Endothelial cell of umbilical vein (primary cell): ENCODE data around the gene FATE1.

Source experiments
- EZH2 ChIP-seq: IDR thresholded peaks from 2 replicates; pipeline ENCODE4 v1.6.1; 2012; ENCODE audit warnings: borderline replicate concordance, low read depth, mild to moderate bottlenecking, moderate library complexity, low read length, inconsistent platforms; ENCODE audit not compliant: severe bottlenecking
- GATA2 ChIP-seq: IDR thresholded peaks from 2 replicates; pipeline ENCODE4 v1.7.0; 2011; ENCODE audit warnings: low read depth, mild to moderate bottlenecking, moderate library complexity, mixed read lengths, low read length; ENCODE audit not compliant: insufficient read length, insufficient read depth
- POLR2A ChIP-seq: IDR thresholded peaks from 2 replicates; pipeline ENCODE4 v1.6.1; 2012; ENCODE audit warnings: low read depth, mild to moderate bottlenecking, control low read depth, low read length
- POLR2AphosphoS5 ChIP-seq: IDR thresholded peaks from 2 replicates; pipeline ENCODE4 v1.6.1; 2012; ENCODE audit warnings: low read depth, mild to moderate bottlenecking, control low read depth, low read length, moderate library complexity; ENCODE audit not compliant: insufficient read depth
- TF ChIP-seq, protein P1 (sequence below), 2 donors: IDR thresholded peaks; 1 replicate in 1 of 2; 2 replicates in 1 of 2; pipeline ENCODE4 v1.5.1; 2011; ENCODE audit warnings: low read length in 2 of 2, mild to moderate bottlenecking in 2 of 2, moderate library complexity in 2 of 2, control low read depth in 1 of 2, inconsistent platforms in 1 of 2, low read depth in 1 of 2; ENCODE audit not compliant: insufficient read depth in 1 of 2; ENCODE audit errors: extremely low read depth in 1 of 2
- TF ChIP-seq, protein P2 (sequence below): IDR thresholded peaks from 2 replicates; pipeline ENCODE4 v1.6.1; 2011; ENCODE audit not compliant: insufficient read depth, insufficient read length

DNA sequence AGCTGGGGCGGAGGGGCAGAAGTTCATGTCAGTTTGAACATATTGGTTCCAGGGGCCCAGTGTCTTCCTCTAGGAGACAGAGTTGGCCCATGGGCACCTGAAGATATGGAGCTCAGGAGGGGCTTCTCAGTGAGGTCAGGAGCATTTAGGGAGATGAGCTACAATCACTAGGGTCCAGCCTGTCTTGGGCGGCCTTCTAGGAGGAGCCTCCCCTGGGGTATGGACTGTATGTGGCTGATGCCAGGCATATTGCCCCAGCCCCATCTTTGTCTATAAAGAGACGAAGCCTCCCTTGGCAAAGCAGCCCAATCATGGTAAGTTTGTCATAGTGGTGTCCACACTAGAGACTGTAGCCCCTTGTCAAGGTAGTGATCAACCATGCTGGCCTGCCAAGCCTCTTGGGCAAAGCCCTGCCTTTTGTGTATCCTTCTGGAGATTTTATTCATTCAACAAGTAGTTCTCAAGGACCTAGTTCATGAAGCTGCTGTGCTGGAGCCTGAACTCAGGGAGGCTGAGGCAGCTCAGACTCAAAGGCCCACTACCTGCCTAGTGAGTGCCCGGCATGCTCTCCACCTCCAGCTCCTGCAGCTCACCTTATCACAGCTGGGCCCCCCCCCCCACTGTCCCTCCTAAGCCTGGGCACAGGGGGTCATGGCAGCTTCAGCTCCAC, 13.4 kb downstream of the FATE1 start:
- TF ChIP-seq, protein P1, sequence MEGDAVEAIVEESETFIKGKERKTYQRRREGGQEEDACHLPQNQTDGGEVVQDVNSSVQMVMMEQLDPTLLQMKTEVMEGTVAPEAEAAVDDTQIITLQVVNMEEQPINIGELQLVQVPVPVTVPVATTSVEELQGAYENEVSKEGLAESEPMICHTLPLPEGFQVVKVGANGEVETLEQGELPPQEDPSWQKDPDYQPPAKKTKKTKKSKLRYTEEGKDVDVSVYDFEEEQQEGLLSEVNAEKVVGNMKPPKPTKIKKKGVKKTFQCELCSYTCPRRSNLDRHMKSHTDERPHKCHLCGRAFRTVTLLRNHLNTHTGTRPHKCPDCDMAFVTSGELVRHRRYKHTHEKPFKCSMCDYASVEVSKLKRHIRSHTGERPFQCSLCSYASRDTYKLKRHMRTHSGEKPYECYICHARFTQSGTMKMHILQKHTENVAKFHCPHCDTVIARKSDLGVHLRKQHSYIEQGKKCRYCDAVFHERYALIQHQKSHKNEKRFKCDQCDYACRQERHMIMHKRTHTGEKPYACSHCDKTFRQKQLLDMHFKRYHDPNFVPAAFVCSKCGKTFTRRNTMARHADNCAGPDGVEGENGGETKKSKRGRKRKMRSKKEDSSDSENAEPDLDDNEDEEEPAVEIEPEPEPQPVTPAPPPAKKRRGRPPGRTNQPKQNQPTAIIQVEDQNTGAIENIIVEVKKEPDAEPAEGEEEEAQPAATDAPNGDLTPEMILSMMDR (IDR thresholded peaks at IDR 0.05; ENCODE audit: extremely low read depth in 1 of 2, insufficient read depth in 1 of 2, low read depth in 1 of 2, low read length in 2 of 2): no peak
- TF ChIP-seq POLR2AphosphoS5 (no peak), POLR2A (no peak), EZH2 (no peak), GATA2 (no peak)
- TF ChIP-seq, protein P2, sequence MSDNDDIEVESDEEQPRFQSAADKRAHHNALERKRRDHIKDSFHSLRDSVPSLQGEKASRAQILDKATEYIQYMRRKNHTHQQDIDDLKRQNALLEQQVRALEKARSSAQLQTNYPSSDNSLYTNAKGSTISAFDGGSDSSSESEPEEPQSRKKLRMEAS: no peak
